HFFc6 (cell line): ENCODE results near the gene FAM174C. TPM values are rescaled to one million over a fixed set of nuclear protein-coding genes. Genes with fewer than 3 reads are reported as not detected.

Experiments
- DNase-seq: peaks from one replicate; pipeline ENCODE4 v3.0.0-alpha.2; 2018
- H3K27ac Mint-ChIP-seq: 2 replicates; pipeline ENCODE4 v1.8.0; 2020; ENCODE audit warnings: mild to moderate bottlenecking, mixed read lengths
- H3K27me3 Mint-ChIP-seq: 2 replicates; pipeline ENCODE4 v1.8.0; 2021; ENCODE audit warnings: mild to moderate bottlenecking, moderate library complexity, mixed read lengths; ENCODE audit not compliant: insufficient read depth
- H3K36me3 Mint-ChIP-seq: 2 replicates; pipeline ENCODE4 v1.8.0; 2021; ENCODE audit warnings: low read depth, mixed read lengths
- H3K4me1 Mint-ChIP-seq: 2 replicates; pipeline ENCODE4 v1.8.0; 2020; ENCODE audit warnings: low read depth, mixed read lengths
- H3K4me3 Mint-ChIP-seq: 2 replicates; pipeline ENCODE4 v1.8.0; 2020; ENCODE audit warnings: mild to moderate bottlenecking, moderate library complexity, mixed read lengths
- H3K9me3 Mint-ChIP-seq: 2 replicates; pipeline ENCODE4 v1.8.0; 2020; ENCODE audit warnings: mild to moderate bottlenecking, mixed read lengths
- CTCF ChIP-seq: fragments of 200-600 bp; sonication (generic); IDR thresholded peaks from 2 replicates; pipeline ENCODE4 v1.5.0; 2021; ENCODE audit warnings: antibody characterized with exemption, mild to moderate bottlenecking
- total RNA-seq, 6 experiments: library from RNA; stranded (reverse); fragmentation: NEBNext Ultra II Directional; extraction: Animal tissue kit (Norgen Biotek cat#: 25700); gene quantifications; 2 replicates in 1 of 6; 3 replicates in 5 of 6; pipeline ENCODE4 v1.2.3, GENCODE V29; 2021

Gene FAM174C
- total RNA-seq, 6 experiments from 2014 or later = 54.2 to 77.6 (median 63.8) TPM

DNA sequence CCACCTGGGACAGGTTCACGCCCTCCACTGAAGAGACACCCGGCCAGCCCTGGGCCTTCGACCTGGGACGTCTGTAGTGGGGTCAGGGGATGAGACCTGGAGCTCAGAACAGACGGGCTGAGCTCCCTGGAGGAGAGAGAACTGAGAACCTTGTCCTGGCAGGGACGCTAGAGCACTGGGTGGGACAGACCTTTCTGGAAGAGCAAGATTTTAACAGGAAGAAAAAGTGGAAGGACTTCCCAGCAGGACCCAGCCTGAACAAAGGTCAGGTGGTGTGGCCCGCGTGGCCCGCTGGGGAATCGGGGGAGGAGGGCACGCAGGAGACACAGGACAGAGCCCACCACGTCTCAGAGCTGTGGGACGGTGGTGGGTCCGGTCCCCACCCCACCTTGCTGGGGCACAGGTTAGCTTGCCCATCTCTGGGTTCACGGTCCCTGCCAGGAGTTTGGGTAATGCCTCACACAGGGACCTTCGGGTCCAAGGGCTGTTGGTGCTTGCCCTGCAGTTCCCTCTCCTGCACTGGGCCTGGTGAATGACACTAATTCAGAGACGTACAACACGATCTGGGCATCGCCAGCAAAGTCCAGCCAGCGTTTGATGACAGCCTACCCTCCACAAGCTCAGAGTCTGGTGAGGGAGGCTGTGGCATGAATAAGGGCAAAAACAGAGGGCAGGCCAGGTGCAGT, 9.1 kb downstream of the FAM174C start:
- Mint-ChIP-seq H3K27ac (no peak overlapping the region), H3K9me3 (no peaks in the 10 kb centered on the region), H3K4me1 (peaks cover 9% of the 10 kb centered on the region; the same call in 1 of the 2 replicates), H3K4me3 (no peak overlapping the region), H3K36me3 (peaks cover 6% of the 10 kb centered on the region; the same call in 1 of the 2 replicates), H3K27me3 (peaks cover 24% of the 10 kb centered on the region)
- TF ChIP-seq CTCF = no peak
- no peak for DNase-seq

- H3K36me3 Mint-ChIP-seq = peaks cover 4% of the 10 kb centered on the region; the same call in 1 of the 2 replicates
- no peaks in the 10 kb centered on the region for H3K9me3 Mint-ChIP-seq
- DNase-seq = no peak
- peaks cover 24% of the 10 kb centered on the region for H3K27me3 Mint-ChIP-seq
- no peak overlapping the region for H3K27ac Mint-ChIP-seq
- H3K4me1 Mint-ChIP-seq = peaks cover 3% of the 10 kb centered on the region; the same call in 1 of the 2 replicates
- no peak overlapping the region for H3K4me3 Mint-ChIP-seq
- TF ChIP-seq CTCF = no peak
Observed at GRCh38 chr19:1284979-1285736, 9.8 kb downstream of the FAM174C start.

GRCh38 chr19:1285737-1286360, 10.5 kb downstream of the FAM174C start, which contains the start of gene EFNA2:
EFNA2 (plus strand) TSS chr19:1285873; CDS start chr19:1286169, 296 bp downstream.
- Mint-ChIP-seq H3K36me3 (no peaks in the 10 kb centered on the region), H3K27me3 (peaks cover 24% of the 10 kb centered on the region), H3K4me3 (no peak within 1 kb of the TSS), H3K4me1 (no peaks in the 10 kb centered on the region), H3K27ac (no peak within 1 kb of the TSS), H3K9me3 (no peaks in the 10 kb centered on the region)
- DNase-seq = no peak
- TF ChIP-seq CTCF = no peak

DNA sequence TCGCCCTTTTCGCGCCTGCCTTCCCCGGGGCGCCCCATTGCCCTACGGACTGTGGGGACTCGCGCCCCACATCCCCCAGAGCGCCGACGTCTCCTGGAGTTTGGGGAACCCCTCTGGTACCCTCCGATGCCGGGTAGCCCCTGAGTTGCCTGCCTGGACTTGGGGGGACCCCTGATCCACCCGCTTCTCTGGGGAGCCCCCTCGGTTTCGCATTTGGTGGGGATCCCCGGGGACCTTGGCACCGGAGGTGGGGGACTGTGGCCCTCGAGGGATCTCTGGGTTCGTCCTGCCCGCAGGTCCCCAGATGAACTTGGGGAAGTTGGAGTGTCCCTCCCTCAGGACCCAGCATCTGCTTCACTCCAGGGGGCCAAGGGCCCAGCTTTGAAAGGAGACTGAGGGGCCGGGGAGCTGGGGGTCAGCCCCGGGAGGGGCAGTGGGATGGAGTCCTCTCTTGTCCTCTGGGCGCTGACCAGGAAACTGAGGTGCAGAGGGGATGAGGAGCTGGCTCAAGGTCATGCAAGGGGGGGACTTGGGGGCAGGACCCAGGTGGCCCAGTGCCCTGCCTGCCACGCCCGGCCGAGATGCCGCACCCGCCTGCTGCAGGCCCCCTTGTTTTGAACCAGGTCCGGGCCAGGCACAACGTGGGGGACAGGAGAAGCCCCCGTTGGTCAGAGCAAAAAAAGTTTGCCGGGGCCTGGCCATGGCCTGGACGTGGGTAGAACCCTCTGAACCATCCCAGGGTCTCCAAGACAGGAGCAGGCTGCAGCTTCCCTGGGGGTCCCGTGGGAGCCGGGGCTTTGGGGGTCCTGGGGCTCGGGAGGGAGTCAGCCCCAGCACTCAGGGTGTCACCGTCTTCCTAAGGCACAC, 11.4 kb downstream of the FAM174C start:
- Mint-ChIP-seq H3K4me1 (no peaks in the 10 kb centered on the region), H3K36me3 (no peaks in the 10 kb centered on the region), H3K27ac (no peak overlapping the region), H3K9me3 (no peaks in the 10 kb centered on the region), H3K27me3 (peaks cover 23% of the 10 kb centered on the region), H3K4me3 (no peak overlapping the region)
- TF ChIP-seq CTCF = no peak
- DNase-seq = no peak
